Subcutaneous abdominal adipose tissue (tissue), 5 donors: ENCODE data around the gene ADCY1.

Experiments
- H3K27ac ChIP-seq: one replicate; pipeline ENCODE4 v1.7.0; 2013; ENCODE audit warnings: low read depth, mild to moderate bottlenecking, inconsistent platforms, low read length, moderate library complexity
- H3K27me3 ChIP-seq, 5 donors: one replicate each; pipeline ENCODE4 v1.7.0; 2013; ENCODE audit warnings: low read length in 5 of 5, inconsistent platforms in 1 of 5; ENCODE audit not compliant: control insufficient read depth in 5 of 5, insufficient read depth in 4 of 5
- H3K36me3 ChIP-seq, 5 donors: one replicate each; pipeline ENCODE4 v1.7.0; 2013; ENCODE audit warnings: low read length in 5 of 5; ENCODE audit not compliant: control insufficient read depth in 5 of 5, insufficient read depth in 5 of 5
- H3K4me1 ChIP-seq, 5 donors: one replicate each; pipeline ENCODE4 v1.7.0; 2013; ENCODE audit warnings: low read length in 5 of 5, mild to moderate bottlenecking in 3 of 5, moderate library complexity in 1 of 5; ENCODE audit not compliant: control insufficient read depth in 5 of 5, insufficient read depth in 5 of 5
- H3K4me3 ChIP-seq, 5 donors: one replicate each; pipeline ENCODE4 v1.7.0; 2013; ENCODE audit warnings: low read length in 5 of 5, low read depth in 1 of 5
- H3K9ac ChIP-seq, 5 donors: one replicate each; pipeline ENCODE4 v1.7.0; 2013; ENCODE audit warnings: low read length in 5 of 5, mild to moderate bottlenecking in 4 of 5, moderate library complexity in 3 of 5
- H3K9me3 ChIP-seq, 5 donors: one replicate each; pipeline ENCODE4 v1.7.0; 2013; ENCODE audit warnings: low read length in 5 of 5; ENCODE audit not compliant: control insufficient read depth in 5 of 5
- donor health status: healthy.
- donor health status: healthy.
- donor health status: healthy.
- donor health status: healthy.
- donor health status: healthy.

ADCY1 gene

GRCh38 chr7:45636733-45637132 is 62.6 kb downstream of the ADCY1 start:
- Histone ChIP-seq H3K4me1 (no peaks in the 10 kb centered on the region), H3K4me3 (no peak overlapping the region), H3K9ac (no peak overlapping the region), H3K9me3 (no peaks in the 10 kb centered on the region), H3K27me3 (no peaks in the 10 kb centered on the region), H3K27ac (no peak overlapping the region), H3K36me3 (no peaks in the 10 kb centered on the region)

- no peak overlapping the region for H3K27ac ChIP-seq
- H3K4me1 ChIP-seq, result no peaks in the 10 kb centered on the region
- no peaks in the 10 kb centered on the region for H3K36me3 ChIP-seq
- no peaks in the 10 kb centered on the region for H3K27me3 ChIP-seq
- no peak overlapping the region for H3K9ac ChIP-seq
- no peak overlapping the region for H3K4me3 ChIP-seq
- H3K9me3 ChIP-seq, result no peaks in the 10 kb centered on the region
These were observed 64.7 kb downstream of the ADCY1 start for GRCh38 chr7:45638916-45639315.

GRCh38 chr7:45642044-45642443 is 67.9 kb downstream of the ADCY1 start:
- no peak overlapping the region for H3K27ac ChIP-seq

GRCh38 chr7:45643630-45644029 is 69.5 kb downstream of the ADCY1 start:
- H3K9me3 ChIP-seq, result no peaks in the 10 kb centered on the region
- H3K36me3 ChIP-seq, result no peaks in the 10 kb centered on the region
- no peaks in the 10 kb centered on the region for H3K27me3 ChIP-seq
- no peak overlapping the region for H3K4me3 ChIP-seq
- no peak overlapping the region for H3K27ac ChIP-seq
- H3K9ac ChIP-seq, result no peak overlapping the region
- peaks cover 0 to 3% (median 0%) of the 10 kb centered on the region in 5 donors for H3K4me1 ChIP-seq

More at GRCh38 chr7:45642044-45642443, 67.9 kb downstream of the ADCY1 start:
- peaks cover 0 to 3% (median 0%) of the 10 kb centered on the region in 5 donors for H3K4me1 ChIP-seq
- no peaks in the 10 kb centered on the region for H3K9me3 ChIP-seq
- H3K9ac ChIP-seq, result no peak overlapping the region
- no peaks in the 10 kb centered on the region for H3K27me3 ChIP-seq
- H3K36me3 ChIP-seq, result no peaks in the 10 kb centered on the region
- H3K4me3 ChIP-seq, result no peak overlapping the region

- Histone ChIP-seq H3K9ac (no peak overlapping the region), H3K4me3 (no peak overlapping the region), H3K9me3 (no peaks in the 10 kb centered on the region), H3K4me1 (peaks cover 0 to 3% (median 0%) of the 10 kb centered on the region in 5 donors), H3K36me3 (no peaks in the 10 kb centered on the region), H3K27me3 (no peaks in the 10 kb centered on the region), H3K27ac (no peak overlapping the region)
These were observed 70.1 kb downstream of the ADCY1 start for GRCh38 chr7:45644237-45644636.

- Histone ChIP-seq H3K9me3 (no peaks in the 10 kb centered on the region), H3K4me3 (no peak overlapping the region), H3K27me3 (no peaks in the 10 kb centered on the region), H3K4me1 (peaks cover 0 to 3% (median 0%) of the 10 kb centered on the region in 5 donors), H3K36me3 (no peaks in the 10 kb centered on the region), H3K9ac (no peak overlapping the region), H3K27ac (no peak overlapping the region)
These were observed 71.2 kb downstream of the ADCY1 start for GRCh38 chr7:45645141-45645969.

GRCh38 chr7:45646207-45646821 is 72.1 kb downstream of the ADCY1 start:
- Histone ChIP-seq H3K27me3 (no peaks in the 10 kb centered on the region), H3K4me1 (peaks cover 0 to 9% (median 0%) of the 10 kb centered on the region in 5 donors), H3K9ac (no peak overlapping the region), H3K9me3 (no peaks in the 10 kb centered on the region), H3K36me3 (peaks cover 0 to 4% (median 0%) of the 10 kb centered on the region in 5 donors), H3K4me3 (no peak overlapping the region), H3K27ac (no peak overlapping the region)

- no peak overlapping the region for H3K4me3 ChIP-seq
- no peak overlapping the region for H3K9ac ChIP-seq
- peaks cover 0 to 4% (median 0%) of the 10 kb centered on the region in 5 donors for H3K36me3 ChIP-seq
- no peaks in the 10 kb centered on the region for H3K9me3 ChIP-seq
- no peaks in the 10 kb centered on the region for H3K27me3 ChIP-seq
- peaks cover 0 to 9% (median 0%) of the 10 kb centered on the region in 5 donors for H3K4me1 ChIP-seq
- H3K27ac ChIP-seq, result no peak overlapping the region
These were observed 73.0 kb downstream of the ADCY1 start for GRCh38 chr7:45646996-45647825.

GRCh38 chr7:45647967-45648670 is 74.0 kb downstream of the ADCY1 start:
- Histone ChIP-seq H3K9ac (no peak overlapping the region), H3K27ac (no peak overlapping the region)

More at GRCh38 chr7:45647967-45648670, 74.0 kb downstream of the ADCY1 start:
- no peaks in the 10 kb centered on the region for H3K9me3 ChIP-seq
- no peak overlapping the region for H3K4me3 ChIP-seq
- no peaks in the 10 kb centered on the region for H3K27me3 ChIP-seq
- peaks cover 0 to 4% (median 0%) of the 10 kb centered on the region in 5 donors for H3K36me3 ChIP-seq
- H3K4me1 ChIP-seq, result peaks cover 0 to 9% (median 0%) of the 10 kb centered on the region in 5 donors
